Cardiac muscle cell (in vitro differentiated cells and primary cell): Measurements from ENCODE around the gene ATXN2. TPM values are rescaled to one million over a fixed set of nuclear protein-coding genes. Genes with fewer than 3 reads are reported as not detected.

Experiments used
- DNase-seq, 2 donors: peaks; one replicate each; pipeline versions ENCODE4 v3.0.0 to v3.0.0-alpha.2; 2010 to 2017; ENCODE audit warnings: low read depth in 1 of 2, low spot score in 1 of 2
- H3K27ac ChIP-seq: fragments of 200-600 bp; sonication (generic); 2 replicates; pipeline ENCODE4 v1.5.1; 2016
- H3K27me3 ChIP-seq: fragments of 200-600 bp; sonication (generic); 2 replicates; pipeline ENCODE4 v1.6.0; 2016; ENCODE audit warnings: control low read depth
- H3K36me3 ChIP-seq: fragments of 200-600 bp; sonication (generic); 2 replicates; pipeline ENCODE4 v1.5.1; 2016; ENCODE audit warnings: control low read depth
- H3K4me1 ChIP-seq: fragments of 200-600 bp; sonication (generic); 2 replicates; pipeline ENCODE4 v1.8.1; 2017; ENCODE audit warnings: low read depth, mild to moderate bottlenecking, mixed run types
- H3K4me3 ChIP-seq: fragments of 200-600 bp; sonication (generic); 2 replicates; pipeline ENCODE4 v1.5.1; 2016; ENCODE audit warnings: mild to moderate bottlenecking
- H3K9me3 ChIP-seq: fragments of 200-600 bp; sonication (generic); 2 replicates; pipeline ENCODE4 v1.5.1; 2017; ENCODE audit warnings: low read depth, mild to moderate bottlenecking, control low read depth
- polyA plus RNA-seq: library from polyadenylated mRNA; unstranded; fragments of >200 nt; fragmentation: Nextera tagmentation; extraction: Ambion mirVana; gene quantifications from 2 replicates; pipeline ENCODE4 v1.2.1, GENCODE V29; 2016
- total RNA-seq: library from RNA; depleted of rRNA; stranded (reverse); fragments of >200 nt; gene quantifications from 2 replicates; pipeline ENCODE4 v1.2.3, GENCODE V29; 2016
- TF ChIP-seq, protein P1 (sequence below): IDR thresholded peaks from 2 replicates; pipeline ENCODE4 v1.5.1; 2012; ENCODE audit warnings: low read depth, mild to moderate bottlenecking, low read length

ATXN2 gene
- total and polyA plus RNA-seq, 2 experiments from 2014 or later: 29.5 to 52.7 TPM

DNA sequence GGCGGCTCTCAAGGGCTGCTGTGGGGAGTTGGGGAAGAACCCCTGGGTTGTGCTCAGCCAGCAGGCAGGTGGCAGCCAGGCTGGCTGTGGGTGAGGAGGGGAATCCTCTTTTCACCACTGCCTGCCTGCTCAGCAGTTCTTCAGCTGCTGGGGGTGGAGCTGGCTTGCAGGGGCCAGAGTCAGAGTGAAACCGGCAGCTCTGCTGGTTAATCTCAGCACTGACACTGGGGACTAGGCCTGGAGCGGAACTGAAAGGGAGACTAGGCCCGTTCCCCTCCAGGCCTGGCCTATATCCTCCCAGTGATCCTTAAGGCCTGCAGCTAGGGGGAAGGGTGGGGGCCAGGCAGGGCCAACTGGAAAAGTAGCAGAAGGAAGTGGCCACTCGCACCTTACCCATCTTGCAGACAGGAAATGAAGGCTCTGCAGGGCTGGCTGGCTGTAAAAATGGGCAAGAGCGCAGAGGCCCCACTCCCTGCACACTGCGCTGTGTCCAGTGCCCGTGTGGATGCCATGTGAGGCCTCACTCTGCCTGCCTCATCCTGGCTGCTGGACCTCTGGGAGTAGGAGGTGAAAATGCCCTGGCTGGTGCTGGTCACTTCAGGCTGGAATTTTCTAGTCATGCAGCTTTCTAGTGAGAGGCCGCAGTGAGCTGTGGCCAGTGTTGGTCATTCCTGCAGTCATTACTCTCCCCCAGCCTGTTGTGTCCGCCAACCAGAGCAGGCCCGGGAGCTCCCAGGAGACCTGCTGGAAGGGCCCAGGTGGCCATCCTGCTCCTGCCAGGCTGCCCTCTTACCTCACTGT is 154.0 kb downstream of the ATXN2 start:
- Histone ChIP-seq H3K36me3 (peaks cover 11% of the 10 kb centered on the region), H3K9me3 (no peaks in the 10 kb centered on the region), H3K27me3 (no peaks in the 10 kb centered on the region), H3K4me3 (no peak overlapping the region), H3K27ac (peak overlapping the region; percentile 81), H3K4me1 (peaks cover 17% of the 10 kb centered on the region)
- DNase-seq: peak; percentile 43 to 61
- TF ChIP-seq, protein P1, sequence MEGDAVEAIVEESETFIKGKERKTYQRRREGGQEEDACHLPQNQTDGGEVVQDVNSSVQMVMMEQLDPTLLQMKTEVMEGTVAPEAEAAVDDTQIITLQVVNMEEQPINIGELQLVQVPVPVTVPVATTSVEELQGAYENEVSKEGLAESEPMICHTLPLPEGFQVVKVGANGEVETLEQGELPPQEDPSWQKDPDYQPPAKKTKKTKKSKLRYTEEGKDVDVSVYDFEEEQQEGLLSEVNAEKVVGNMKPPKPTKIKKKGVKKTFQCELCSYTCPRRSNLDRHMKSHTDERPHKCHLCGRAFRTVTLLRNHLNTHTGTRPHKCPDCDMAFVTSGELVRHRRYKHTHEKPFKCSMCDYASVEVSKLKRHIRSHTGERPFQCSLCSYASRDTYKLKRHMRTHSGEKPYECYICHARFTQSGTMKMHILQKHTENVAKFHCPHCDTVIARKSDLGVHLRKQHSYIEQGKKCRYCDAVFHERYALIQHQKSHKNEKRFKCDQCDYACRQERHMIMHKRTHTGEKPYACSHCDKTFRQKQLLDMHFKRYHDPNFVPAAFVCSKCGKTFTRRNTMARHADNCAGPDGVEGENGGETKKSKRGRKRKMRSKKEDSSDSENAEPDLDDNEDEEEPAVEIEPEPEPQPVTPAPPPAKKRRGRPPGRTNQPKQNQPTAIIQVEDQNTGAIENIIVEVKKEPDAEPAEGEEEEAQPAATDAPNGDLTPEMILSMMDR: no peak

DNA sequence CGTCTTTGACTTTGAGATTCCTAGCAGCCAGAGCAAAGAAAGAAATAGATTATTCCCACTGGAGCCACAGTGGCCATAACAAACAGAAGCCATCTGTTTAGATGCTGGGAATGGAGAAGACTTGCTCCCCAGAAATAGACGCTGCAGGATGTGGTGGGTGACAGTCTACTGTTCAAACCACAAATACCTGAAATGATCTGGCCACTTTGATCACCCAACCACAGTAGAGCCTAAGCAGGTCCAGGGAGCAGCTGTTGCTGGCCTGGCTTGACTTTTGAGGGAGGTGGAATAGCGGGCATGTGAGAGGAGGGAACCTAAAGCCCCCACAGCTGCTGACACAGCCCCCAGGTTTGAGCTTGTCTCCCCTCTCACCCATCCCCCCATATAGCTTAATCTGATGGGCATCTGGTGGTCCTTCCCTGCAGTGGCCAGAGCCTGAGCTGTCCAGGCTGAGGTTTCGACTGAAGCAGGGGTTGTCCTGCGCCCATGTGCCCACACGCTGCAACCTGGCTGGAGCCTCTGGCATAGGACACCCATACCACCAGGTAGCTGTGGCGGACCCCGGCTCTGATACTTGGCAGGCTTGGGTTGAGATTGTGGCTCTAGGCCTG is 154.7 kb downstream of the ATXN2 start:
- peaks cover 11% of the 10 kb centered on the region for H3K36me3 ChIP-seq
- no peak overlapping the region for H3K4me3 ChIP-seq
- DNase-seq: no peak
- peaks cover 14% of the 10 kb centered on the region for H3K4me1 ChIP-seq
- TF ChIP-seq, protein P1: no peak
- H3K27me3 ChIP-seq: no peaks in the 10 kb centered on the region
- no peaks in the 10 kb centered on the region for H3K9me3 ChIP-seq
- H3K27ac ChIP-seq: peak overlapping the region; percentile 81

DNA sequence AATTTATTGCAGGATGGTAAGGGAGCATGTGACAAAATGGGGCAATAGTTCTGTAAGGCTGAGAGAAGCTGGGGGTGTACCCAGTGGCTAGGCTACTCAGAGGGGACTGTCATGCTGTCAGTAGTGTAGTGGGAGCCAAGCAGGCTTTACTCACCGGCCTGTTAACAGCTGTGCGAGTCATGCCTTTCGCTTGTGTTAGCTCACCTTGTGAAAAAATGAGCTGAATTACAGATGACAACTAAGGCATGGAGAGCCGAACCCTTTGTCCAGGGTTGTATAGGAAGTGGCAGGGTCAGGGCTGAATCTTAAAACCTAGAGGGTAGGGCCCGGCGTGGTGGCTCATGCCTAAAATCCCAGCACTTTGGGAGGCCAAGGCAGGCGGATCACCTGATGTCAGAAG is 155.5 kb downstream of the ATXN2 start:
- no peak for DNase-seq
- Histone ChIP-seq H3K9me3 (no peaks in the 10 kb centered on the region), H3K4me3 (no peak overlapping the region), H3K27ac (no peak overlapping the region), H3K36me3 (peaks cover 11% of the 10 kb centered on the region), H3K27me3 (no peaks in the 10 kb centered on the region), H3K4me1 (peaks cover 13% of the 10 kb centered on the region)
- TF ChIP-seq, protein P1: no peak

DNA sequence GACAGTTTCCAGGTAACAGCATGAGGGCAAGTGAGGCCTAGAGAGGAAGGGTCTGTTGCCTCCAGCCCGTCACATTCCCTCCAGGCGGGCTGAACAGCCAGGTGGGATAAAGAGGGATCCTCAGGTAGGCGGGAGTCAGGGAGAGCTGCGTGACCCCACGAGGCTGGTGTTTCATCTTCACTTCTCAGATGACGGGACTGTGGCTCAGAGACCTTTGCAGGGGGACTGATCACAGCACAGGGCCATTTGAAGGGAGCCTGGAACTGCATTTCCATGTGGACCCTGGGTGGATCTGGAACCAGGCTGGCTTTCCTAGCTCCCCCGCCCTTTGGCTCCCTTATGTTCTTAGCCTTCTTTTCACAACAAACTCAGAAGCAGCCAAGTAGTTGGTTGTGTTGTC is 156.0 kb downstream of the ATXN2 start:
- H3K9me3 ChIP-seq: no peaks in the 10 kb centered on the region
- no peak for DNase-seq
- no peak overlapping the region for H3K4me3 ChIP-seq
- no peaks in the 10 kb centered on the region for H3K27me3 ChIP-seq
- no peak overlapping the region for H3K27ac ChIP-seq
- peaks cover 11% of the 10 kb centered on the region for H3K36me3 ChIP-seq
- peaks cover 13% of the 10 kb centered on the region for H3K4me1 ChIP-seq
- TF ChIP-seq, protein P1: no peak

DNA sequence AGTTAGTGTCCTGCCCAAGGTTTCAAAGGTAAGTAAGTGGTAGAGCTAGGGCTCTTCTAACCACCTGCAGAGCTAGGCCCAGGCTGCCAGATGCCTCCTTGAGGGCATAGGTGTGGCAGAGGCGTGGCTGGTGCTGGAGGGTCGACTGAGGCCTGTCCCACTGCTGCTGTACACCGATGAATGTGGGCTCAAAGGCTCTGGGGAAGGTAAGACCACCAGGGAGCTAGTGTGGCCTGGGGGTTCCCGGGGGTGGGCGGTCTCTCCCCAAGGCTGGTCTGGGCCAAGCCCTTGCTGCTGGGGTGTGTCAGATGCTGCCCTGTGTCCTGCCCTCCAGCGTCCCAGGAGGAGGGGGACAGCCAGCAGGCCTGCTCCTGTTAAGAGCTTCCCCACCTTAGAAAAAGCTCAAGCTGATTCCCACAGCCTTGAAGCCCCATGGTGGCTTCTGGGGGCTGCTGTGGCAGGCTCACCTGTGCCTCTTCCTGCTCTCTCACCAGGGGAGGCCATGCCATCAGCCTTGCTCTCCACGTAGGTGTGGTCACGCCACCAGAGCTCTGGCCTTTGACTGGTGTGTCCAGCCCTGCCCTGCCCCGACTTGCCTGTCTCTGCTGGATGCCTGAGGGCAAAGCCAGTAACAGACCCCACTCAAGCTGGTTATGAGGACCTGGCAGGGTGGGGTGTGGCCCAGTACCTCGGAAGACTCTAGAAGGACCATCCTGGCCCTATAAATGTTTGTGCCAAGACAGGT is 156.6 kb downstream of the ATXN2 start:
- no peaks in the 10 kb centered on the region for H3K27me3 ChIP-seq
- H3K4me3 ChIP-seq: no peak overlapping the region
- H3K9me3 ChIP-seq: no peaks in the 10 kb centered on the region
- peaks cover 8% of the 10 kb centered on the region for H3K36me3 ChIP-seq
- TF ChIP-seq, protein P1: no peak
- H3K27ac ChIP-seq: no peak overlapping the region
- DNase-seq: no peak
- peaks cover 13% of the 10 kb centered on the region for H3K4me1 ChIP-seq
